HAP-1 (cell line): Measurements from ENCODE around the gene NLGN4X.

ENCODE experiments used
- DNase-seq, 2 experiments: peaks; one replicate each; pipeline ENCODE4 v3.0.0-alpha.2; 2016 to 2020; ENCODE audit warnings: low spot score in 2 of 2
- H3K27me3 ChIP-seq: fragments of 250-450 bp; sonication (Bioruptor Pico); 2 replicates; pipeline ENCODE4 v1.5.1; 2020; ENCODE audit warnings: low read depth, mild to moderate bottlenecking, moderate library complexity
- H3K36me3 ChIP-seq: fragments of 250-450 bp; sonication (Bioruptor Pico); replicated peaks from 2 replicates; pipeline ENCODE4 v1.5.1; 2020; ENCODE audit warnings: mild to moderate bottlenecking
- H3K4me1 ChIP-seq: fragments of 250-450 bp; sonication (Bioruptor Pico); 2 replicates; pipeline ENCODE4 v1.5.1; 2020; ENCODE audit warnings: mild to moderate bottlenecking
- H3K4me3 ChIP-seq: fragments of 250-450 bp; sonication (Bioruptor Pico); 2 replicates; pipeline ENCODE4 v1.5.1; 2020; ENCODE audit warnings: mild to moderate bottlenecking, moderate library complexity
- H3K9me3 ChIP-seq: fragments of 250-450 bp; sonication (Bioruptor Pico); 2 replicates; pipeline ENCODE4 v1.5.1; 2020; ENCODE audit warnings: mild to moderate bottlenecking, moderate library complexity
- in situ Hi-C: fragments of 300-500 bp; cut with MboI; formaldehyde crosslinking; loops from 3 replicates; pipeline ENCODE4 v1.14.3; 2020; ENCODE audit warnings: low sequenced_read_pairs, inconsistent platforms, mixed read lengths

NLGN4X gene

GRCh38 chrX:6228720-6229119 is at the start of gene NLGN4X:
Gene NLGN4X (minus strand): TSS chrX:6228867. CDS start chrX:6151466, 77,401 bp downstream.
- H3K9me3 ChIP-seq: no peaks in the 10 kb centered on the region
- H3K36me3 ChIP-seq: no peaks in the 10 kb centered on the region
- H3K27me3 ChIP-seq: no peaks in the 10 kb centered on the region
- H3K4me1 ChIP-seq: no peaks in the 10 kb centered on the region
- in situ Hi-C loops: no loop called here
- no peak for DNase-seq
- H3K4me3 ChIP-seq: no peak within 1 kb of the TSS

GRCh38 chrX:6266041-6266440 is 37.4 kb upstream of the NLGN4X start:
- H3K4me3 ChIP-seq: no peak overlapping the region
- DNase-seq: no peak
- in situ Hi-C loops: no loop called here

GRCh38 chrX:6262959-6263358 is 34.3 kb upstream of the NLGN4X start:
- Histone ChIP-seq H3K9me3 (no peaks in the 10 kb centered on the region), H3K27me3 (no peaks in the 10 kb centered on the region), H3K4me3 (no peak overlapping the region), H3K4me1 (no peaks in the 10 kb centered on the region), H3K36me3 (no peaks in the 10 kb centered on the region)
- no peak for DNase-seq
- in situ Hi-C loops: no loop called here

More at GRCh38 chrX:6266041-6266440, 37.4 kb upstream of the NLGN4X start:
- H3K4me1 ChIP-seq: no peaks in the 10 kb centered on the region
- H3K36me3 ChIP-seq: no peaks in the 10 kb centered on the region
- no peaks in the 10 kb centered on the region for H3K9me3 ChIP-seq
- no peaks in the 10 kb centered on the region for H3K27me3 ChIP-seq

GRCh38 chrX:6257025-6257424 is 28.4 kb upstream of the NLGN4X start:
- H3K4me1 ChIP-seq: no peaks in the 10 kb centered on the region
- no peaks in the 10 kb centered on the region for H3K36me3 ChIP-seq
- H3K4me3 ChIP-seq: no peak overlapping the region
- no peak for DNase-seq
- H3K9me3 ChIP-seq: no peaks in the 10 kb centered on the region
- in situ Hi-C loops: no loop called here
- no peaks in the 10 kb centered on the region for H3K27me3 ChIP-seq

- Histone ChIP-seq H3K4me3 (no peak overlapping the region), H3K36me3 (no peaks in the 10 kb centered on the region), H3K4me1 (no peaks in the 10 kb centered on the region), H3K9me3 (no peaks in the 10 kb centered on the region; the same call in 1 of the 2 replicates), H3K27me3 (no peaks in the 10 kb centered on the region)
- in situ Hi-C loops: no loop called here
- no peak for DNase-seq
Measured at GRCh38 chrX:6244666-6245065, 16.0 kb upstream of the NLGN4X start.

GRCh38 chrX:6238576-6238975 is 9.9 kb upstream of the NLGN4X start:
- Histone ChIP-seq H3K9me3 (no peaks in the 10 kb centered on the region), H3K36me3 (no peaks in the 10 kb centered on the region), H3K4me3 (no peak overlapping the region), H3K27me3 (no peaks in the 10 kb centered on the region), H3K4me1 (no peaks in the 10 kb centered on the region)
- in situ Hi-C loops: no loop called here
- no peak for DNase-seq

GRCh38 chrX:6227935-6228334 is 732 bp downstream of the NLGN4X start:
- Histone ChIP-seq H3K4me1 (no peaks in the 10 kb centered on the region), H3K36me3 (no peaks in the 10 kb centered on the region), H3K9me3 (no peaks in the 10 kb centered on the region), H3K4me3 (no peak overlapping the region), H3K27me3 (no peaks in the 10 kb centered on the region)
- in situ Hi-C loops: no loop called here
- no peak for DNase-seq

- no peaks in the 10 kb centered on the region for H3K4me1 ChIP-seq
- H3K9me3 ChIP-seq: no peaks in the 10 kb centered on the region
- no peaks in the 10 kb centered on the region for H3K36me3 ChIP-seq
- DNase-seq: no peak
- H3K4me3 ChIP-seq: no peak overlapping the region
- in situ Hi-C loops: no loop called here
- H3K27me3 ChIP-seq: no peaks in the 10 kb centered on the region
Measured at GRCh38 chrX:6227453-6227835, 1.2 kb downstream of the NLGN4X start.

- no peak for DNase-seq
- in situ Hi-C loops: no loop called here
- Histone ChIP-seq H3K27me3 (no peaks in the 10 kb centered on the region), H3K36me3 (no peaks in the 10 kb centered on the region), H3K9me3 (no peaks in the 10 kb centered on the region), H3K4me3 (no peak overlapping the region), H3K4me1 (no peaks in the 10 kb centered on the region)
Measured at GRCh38 chrX:6226596-6227452, 1.8 kb downstream of the NLGN4X start.

GRCh38 chrX:6225911-6226595 is 2.6 kb downstream of the NLGN4X start:
- DNase-seq: no peak
- H3K27me3 ChIP-seq: no peaks in the 10 kb centered on the region
- no peaks in the 10 kb centered on the region for H3K4me1 ChIP-seq
- no peaks in the 10 kb centered on the region for H3K36me3 ChIP-seq
- no peaks in the 10 kb centered on the region for H3K9me3 ChIP-seq
- in situ Hi-C loops: no loop called here
- no peak overlapping the region for H3K4me3 ChIP-seq

- H3K4me3 ChIP-seq: no peak overlapping the region
- H3K4me1 ChIP-seq: no peaks in the 10 kb centered on the region
- in situ Hi-C loops: no loop called here
- no peaks in the 10 kb centered on the region for H3K36me3 ChIP-seq
- DNase-seq: no peak
- no peaks in the 10 kb centered on the region for H3K9me3 ChIP-seq
- H3K27me3 ChIP-seq: no peaks in the 10 kb centered on the region
Measured at GRCh38 chrX:6225288-6225910, 3.3 kb downstream of the NLGN4X start.

GRCh38 chrX:6223516-6223915 is 5.2 kb downstream of the NLGN4X start:
- in situ Hi-C loops: no loop called here
- Histone ChIP-seq H3K9me3 (no peaks in the 10 kb centered on the region), H3K4me1 (no peaks in the 10 kb centered on the region), H3K4me3 (no peak overlapping the region), H3K27me3 (no peaks in the 10 kb centered on the region), H3K36me3 (no peaks in the 10 kb centered on the region)
- DNase-seq: no peak

- no peak for DNase-seq
- Histone ChIP-seq H3K9me3 (no peaks in the 10 kb centered on the region), H3K4me3 (no peak overlapping the region)
Measured at GRCh38 chrX:6210230-6210629, 18.4 kb downstream of the NLGN4X start.

More at GRCh38 chrX:6210230-6210629, 18.4 kb downstream of the NLGN4X start:
- Histone ChIP-seq H3K36me3 (no peaks in the 10 kb centered on the region), H3K27me3 (no peaks in the 10 kb centered on the region), H3K4me1 (no peaks in the 10 kb centered on the region)
- in situ Hi-C loops: no loop called here
